PC-9 (cell line): Measurements from ENCODE around the gene NRP1. TPM values are rescaled to one million over a fixed set of nuclear protein-coding genes. Genes with fewer than 3 reads are reported as not detected.

Source experiments
- BruUV-seq: library from RNA; stranded (reverse); fragments of 400-500 nt; replicated peaks from 2 replicates; lab custom pipeline; 2021; lab: Mats Ljungman, UMichigan
- CTCF ChIA-PET: fragments of 300-600 bp; sonication (Branson Sonifier 250); formaldehyde crosslinking; loops from one replicate; lab custom pipeline; 2022; ENCODE audit warnings: antibody characterized with exemption; lab: Charles Lee
- POLR2A ChIA-PET: fragments of 300-600 bp; sonication (Branson Sonifier 250); formaldehyde crosslinking; loops from one replicate; lab custom pipeline; 2022; ENCODE audit warnings: antibody characterized with exemption; ENCODE audit not compliant: unreplicated experiment; lab: Charles Lee
- DNase-seq, 2 experiments: peaks; one replicate each; pipeline versions ENCODE4 v3.0.0 to v3.0.0-alpha.2; 2015 to 2022; ENCODE audit warnings: mixed read lengths in 1 of 2
- H2AFZ ChIP-seq: fragments of 200-600 bp; sonication (generic); 2 replicates; pipeline ENCODE4 v1.8.1; 2017; ENCODE audit warnings: antibody characterized with exemption
- H3F3A ChIP-seq: fragments of 200-600 bp; sonication (generic); 2 replicates; pipeline ENCODE4 v1.8.1; 2017; ENCODE audit warnings: antibody characterized with exemption, mild to moderate bottlenecking, low read depth; ENCODE audit not compliant: insufficient read depth
- H3K27ac ChIP-seq: fragments of 200-600 bp; sonication (generic); 2 replicates; pipeline ENCODE4 v1.6.1; 2016; ENCODE audit warnings: mixed run types
- H3K27me3 ChIP-seq: fragments of 200-600 bp; sonication (generic); 2 replicates; pipeline ENCODE4 v1.6.1; 2016; ENCODE audit warnings: low read depth, mixed run types; ENCODE audit not compliant: insufficient read depth
- H3K36me3 ChIP-seq: fragments of 200-600 bp; sonication (generic); 2 replicates; pipeline ENCODE4 v1.6.1; 2016; ENCODE audit warnings: low read depth, mixed run types
- H3K4me1 ChIP-seq: fragments of 200-600 bp; sonication (generic); replicated peaks from 2 replicates; pipeline ENCODE4 v1.6.1; 2016; ENCODE audit warnings: mixed run types; ENCODE audit not compliant: insufficient read depth
- H3K4me2 ChIP-seq: fragments of 200-600 bp; sonication (generic); 2 replicates; pipeline ENCODE4 v1.6.1; 2017; ENCODE audit warnings: mixed run types
- H3K4me3 ChIP-seq: fragments of 200-600 bp; sonication (generic); 2 replicates; pipeline ENCODE4 v1.6.1; 2016; ENCODE audit warnings: mixed run types
- H3K79me2 ChIP-seq: fragments of 200-600 bp; sonication (generic); 2 replicates; pipeline ENCODE4 v1.6.1; 2017; ENCODE audit warnings: low read depth, mixed run types
- H3K9me2 ChIP-seq: fragments of 200-600 bp; sonication (generic); 2 replicates; pipeline ENCODE4 v1.8.1; 2017; ENCODE audit warnings: mild to moderate bottlenecking; ENCODE audit not compliant: insufficient read depth
- H3K9me3 ChIP-seq: fragments of 200-600 bp; sonication (generic); 2 replicates; pipeline ENCODE4 v1.8.1; 2016; ENCODE audit warnings: low read depth; ENCODE audit not compliant: insufficient read depth
- H4K20me1 ChIP-seq: fragments of 200-600 bp; sonication (generic); 2 replicates; pipeline ENCODE4 v1.8.1; 2017; ENCODE audit not compliant: insufficient read depth
- EZH2 ChIP-seq: fragments of 200-600 bp; sonication (generic); IDR thresholded peaks from 2 replicates; pipeline ENCODE4 v1.8.0; 2017; ENCODE audit warnings: antibody characterized with exemption, low read depth
- intact Hi-C: fragments of 100-400 bp; cut with micrococcal nuclease; formaldehyde crosslinking; loops from one replicate; pipeline ENCODE4 v1.10.0; 2022; ENCODE audit not compliant: unreplicated experiment
- total RNA-seq: library from RNA; stranded (reverse); gene quantifications from 2 replicates; pipeline ENCODE4 v1.2.3, GENCODE V29; 2021
- TF ChIP-seq, protein P1 (sequence below): fragments of 200-600 bp; sonication (generic); conservative IDR thresholded peaks from 2 replicates; pipeline ENCODE4 v1.6.1; 2017; ENCODE audit warnings: mixed run types, antibody characterized with exemption, mild to moderate bottlenecking, moderate library complexity

The NRP1 gene
- total RNA-seq, 1 experiment from 2014 or later, result 30.5 TPM

DNA sequence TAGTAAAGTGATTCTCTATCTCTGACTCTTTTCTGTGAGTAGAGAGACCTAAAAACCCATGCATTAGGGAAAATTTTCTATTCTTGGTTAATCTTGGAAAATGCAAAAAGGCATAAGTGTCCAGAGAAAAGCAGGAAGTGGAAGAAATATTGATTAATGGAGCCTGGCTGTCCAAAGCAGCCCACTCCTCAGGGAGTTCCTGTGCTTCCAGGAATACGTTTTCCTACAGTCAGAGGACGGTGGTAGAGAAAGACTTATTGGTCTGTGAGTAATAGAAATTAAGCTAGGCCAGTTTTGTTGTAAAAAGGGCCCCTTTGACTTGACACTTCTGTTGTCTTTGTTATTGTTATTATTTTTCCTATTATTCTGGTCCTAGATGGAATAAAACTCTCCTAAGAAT lies 157.8 kb downstream of the NRP1 start:
- Histone ChIP-seq H3K27me3 (no peaks in the 10 kb centered on the region), H3K9me2 (no peaks in the 10 kb centered on the region), H3K79me2 (no peaks in the 10 kb centered on the region), H2AFZ (no peak overlapping the region), H3K36me3 (no peaks in the 10 kb centered on the region), H4K20me1 (no peaks in the 10 kb centered on the region), H3K9me3 (no peaks in the 10 kb centered on the region), H3K4me2 (no peak overlapping the region), H3K4me1 (no peaks in the 10 kb centered on the region), H3F3A (peaks cover 8% of the 10 kb centered on the region; the same call in 1 of the 2 replicates), H3K4me3 (no peak overlapping the region), H3K27ac (no peak overlapping the region)
- CTCF ChIA-PET, result interaction anchor here (0.5 kb wide), 1 partner anchor 1021 kb away, joined by 9 read pairs; no protein-coding TSS in a partner anchor
- POLR2A ChIA-PET, result no interaction called here
- TF ChIP-seq, protein P1, sequence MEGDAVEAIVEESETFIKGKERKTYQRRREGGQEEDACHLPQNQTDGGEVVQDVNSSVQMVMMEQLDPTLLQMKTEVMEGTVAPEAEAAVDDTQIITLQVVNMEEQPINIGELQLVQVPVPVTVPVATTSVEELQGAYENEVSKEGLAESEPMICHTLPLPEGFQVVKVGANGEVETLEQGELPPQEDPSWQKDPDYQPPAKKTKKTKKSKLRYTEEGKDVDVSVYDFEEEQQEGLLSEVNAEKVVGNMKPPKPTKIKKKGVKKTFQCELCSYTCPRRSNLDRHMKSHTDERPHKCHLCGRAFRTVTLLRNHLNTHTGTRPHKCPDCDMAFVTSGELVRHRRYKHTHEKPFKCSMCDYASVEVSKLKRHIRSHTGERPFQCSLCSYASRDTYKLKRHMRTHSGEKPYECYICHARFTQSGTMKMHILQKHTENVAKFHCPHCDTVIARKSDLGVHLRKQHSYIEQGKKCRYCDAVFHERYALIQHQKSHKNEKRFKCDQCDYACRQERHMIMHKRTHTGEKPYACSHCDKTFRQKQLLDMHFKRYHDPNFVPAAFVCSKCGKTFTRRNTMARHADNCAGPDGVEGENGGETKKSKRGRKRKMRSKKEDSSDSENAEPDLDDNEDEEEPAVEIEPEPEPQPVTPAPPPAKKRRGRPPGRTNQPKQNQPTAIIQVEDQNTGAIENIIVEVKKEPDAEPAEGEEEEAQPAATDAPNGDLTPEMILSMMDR, result no peak
- no peak for TF ChIP-seq EZH2
- no TSS peak for BruUV-seq
- intact Hi-C loops, result no loop called here
- no peak for DNase-seq

DNA sequence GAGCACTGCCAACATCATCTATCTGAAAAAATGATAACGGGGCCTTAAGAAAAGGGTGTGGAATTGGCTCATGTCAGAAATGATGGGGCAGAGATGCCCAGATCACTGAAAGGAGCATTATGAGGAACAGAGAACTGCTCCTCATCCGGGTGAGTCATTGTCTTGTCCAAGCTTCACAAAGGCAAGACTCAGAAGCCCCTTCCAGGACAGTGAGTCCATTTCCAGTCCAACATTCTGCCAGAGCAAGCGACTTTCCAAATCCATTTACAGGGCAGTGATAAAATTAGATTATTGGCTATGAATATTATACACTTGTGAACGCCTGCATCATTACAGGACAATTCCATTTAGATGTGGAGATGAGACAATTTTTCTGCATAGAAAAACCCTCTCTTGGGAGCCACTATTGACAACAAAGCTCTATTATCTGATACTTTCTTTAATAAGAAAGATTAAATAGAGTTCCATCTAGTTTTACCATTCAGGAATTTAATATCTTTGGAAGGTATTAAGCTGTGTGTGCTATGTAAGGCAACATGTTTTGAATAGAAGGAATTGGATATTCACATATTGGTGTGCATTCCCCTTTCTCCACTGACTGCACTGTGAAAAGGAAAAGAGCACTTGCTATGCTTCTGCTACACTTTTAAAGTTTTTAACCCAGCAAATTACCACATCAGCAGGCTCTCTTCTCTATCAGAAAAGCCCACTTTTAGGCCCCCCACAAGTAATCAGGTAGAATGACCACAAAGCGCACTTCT lies 159.6 kb downstream of the NRP1 start:
- H3K4me2 ChIP-seq, result no peak overlapping the region
- no TSS peak for BruUV-seq
- POLR2A ChIA-PET, result no interaction called here

DNA sequence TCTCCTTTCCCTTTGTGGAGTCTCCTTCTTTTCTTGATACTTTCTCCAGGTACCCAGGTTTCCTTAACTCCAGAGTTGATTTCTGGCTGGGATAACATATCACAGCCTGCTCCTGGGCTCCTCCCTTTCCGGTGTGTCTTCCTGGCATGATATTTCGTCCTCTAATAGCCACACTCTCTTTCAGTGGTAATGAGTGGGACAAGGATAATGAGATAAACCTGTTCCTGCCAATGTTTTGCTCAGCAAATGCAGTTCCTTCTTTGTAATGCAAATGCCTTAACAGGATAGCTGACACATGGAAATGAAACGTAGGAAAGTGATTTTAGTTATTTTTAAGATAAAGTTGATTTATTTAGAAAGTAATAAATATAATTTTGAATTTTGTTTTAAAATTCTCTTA lies 168.6 kb downstream of the NRP1 start:
- no peak for DNase-seq
- CTCF ChIA-PET, result no interaction called here
- no peak overlapping the region for H3K27ac ChIP-seq
- H3K4me2 ChIP-seq, result no peak overlapping the region
- no peaks in the 10 kb centered on the region for H3K9me2 ChIP-seq
- POLR2A ChIA-PET, result no interaction called here
- H3K36me3 ChIP-seq, result no peaks in the 10 kb centered on the region
- no peaks in the 10 kb centered on the region for H3K27me3 ChIP-seq
- no peak for TF ChIP-seq EZH2
- no peaks in the 10 kb centered on the region for H3K9me3 ChIP-seq
- no peak overlapping the region for H2AFZ ChIP-seq
- no peaks in the 10 kb centered on the region for H3F3A ChIP-seq
- no peaks in the 10 kb centered on the region for H4K20me1 ChIP-seq
- no peaks in the 10 kb centered on the region for H3K79me2 ChIP-seq
- H3K4me1 ChIP-seq, result no peaks in the 10 kb centered on the region
- no TSS peak for BruUV-seq
- intact Hi-C loops, result no loop called here
- H3K4me3 ChIP-seq, result no peak overlapping the region

More for the DNA sequence above, 159.6 kb downstream of the NRP1 start:
- Histone ChIP-seq H3K79me2 (no peaks in the 10 kb centered on the region), H3K27me3 (no peaks in the 10 kb centered on the region), H3F3A (peaks cover 8% of the 10 kb centered on the region; the same call in 1 of the 2 replicates), H4K20me1 (no peaks in the 10 kb centered on the region), H2AFZ (no peak overlapping the region), H3K36me3 (no peaks in the 10 kb centered on the region), H3K9me3 (no peaks in the 10 kb centered on the region), H3K9me2 (no peaks in the 10 kb centered on the region), H3K4me3 (no peak overlapping the region), H3K4me1 (no peaks in the 10 kb centered on the region), H3K27ac (no peak overlapping the region)
- CTCF ChIA-PET, result no interaction called here
- intact Hi-C loops, result no loop called here
- TF ChIP-seq EZH2, result no peak
- DNase-seq, result no peak

DNA sequence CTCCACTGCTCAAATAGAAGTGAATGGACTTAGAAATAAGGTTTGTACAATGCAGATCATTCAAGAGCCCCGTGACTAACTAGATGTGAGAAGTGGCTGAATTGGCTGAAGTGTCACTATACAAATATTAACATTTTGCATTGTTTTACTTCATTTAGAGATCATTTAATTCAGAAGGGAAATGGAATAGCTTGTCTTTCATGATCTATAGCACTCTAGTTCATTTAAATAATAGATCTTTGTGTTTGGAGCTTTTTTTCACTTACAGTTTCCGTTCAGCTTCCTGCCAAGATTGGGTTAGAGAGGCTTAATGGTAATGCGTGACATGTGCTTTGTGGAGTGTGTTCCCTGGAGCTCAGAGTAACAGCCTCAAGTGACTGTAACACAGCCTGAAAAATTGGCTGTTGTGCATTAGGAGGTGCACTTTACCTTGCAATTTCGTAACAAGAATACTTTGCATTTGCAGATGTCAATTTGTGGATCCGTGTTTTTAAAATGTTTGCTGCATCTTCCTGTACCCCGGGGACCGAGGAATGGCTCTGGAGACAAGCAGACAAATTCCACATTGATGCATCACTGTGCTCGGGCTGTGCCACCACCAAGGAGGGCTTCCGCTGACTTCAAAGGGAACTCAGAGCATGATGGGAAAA lies 170.3 kb downstream of the NRP1 start:
- POLR2A ChIA-PET, result no interaction called here
- Histone ChIP-seq H3K4me1 (no peaks in the 10 kb centered on the region), H3K9me2 (no peaks in the 10 kb centered on the region), H3K27me3 (no peaks in the 10 kb centered on the region), H3K4me2 (no peak overlapping the region), H3K9me3 (no peaks in the 10 kb centered on the region), H3K79me2 (no peaks in the 10 kb centered on the region), H4K20me1 (no peaks in the 10 kb centered on the region), H3K4me3 (no peak overlapping the region), H3F3A (no peaks in the 10 kb centered on the region), H3K36me3 (no peaks in the 10 kb centered on the region), H3K27ac (no peak overlapping the region), H2AFZ (no peak overlapping the region)
- CTCF ChIA-PET, result no interaction called here
- intact Hi-C loops, result no loop called here
- BruUV-seq, result no TSS peak
- no peak for DNase-seq
- no peak for TF ChIP-seq EZH2
- TF ChIP-seq, protein P1, result no peak
